DND-41 (cell line): ENCODE results near the gene EFEMP2.

Experiments used
- ATAC-seq: fragments of 200-7000 bp; cut with Tn5 transposase; 3 replicates; pipeline ENCODE4 v1.9.1; 2021; ENCODE audit warnings: low read depth; ENCODE audit not compliant: insufficient read depth
- DNase-seq: peaks from one replicate; pipeline ENCODE4 v3.0.0-alpha.2; 2020
- H2AFZ ChIP-seq: 2 replicates; pipeline ENCODE4 v1.6.0; 2012; ENCODE audit warnings: low read depth, low read length
- H3K27ac ChIP-seq: 2 replicates; pipeline ENCODE4 v1.5.1; 2012; ENCODE audit warnings: low read length, inconsistent platforms
- H3K27me3 ChIP-seq: fragments of 200-600 bp; sonication (generic); 2 replicates; pipeline ENCODE4 v1.6.0; 2012; ENCODE audit warnings: low read length, mild to moderate bottlenecking, inconsistent platforms; ENCODE audit not compliant: insufficient read depth, poor library complexity
- H3K36me3 ChIP-seq: 2 replicates; pipeline ENCODE4 v1.5.1; 2012; ENCODE audit warnings: low read length, inconsistent platforms; ENCODE audit not compliant: insufficient read depth
- H3K4me1 ChIP-seq: 2 replicates; pipeline ENCODE4 v1.5.1; 2012; ENCODE audit warnings: mild to moderate bottlenecking, low read length; ENCODE audit not compliant: insufficient read depth
- H3K4me2 ChIP-seq: 2 replicates; pipeline ENCODE4 v1.6.0; 2012; ENCODE audit warnings: mild to moderate bottlenecking, moderate library complexity, low read length, inconsistent platforms; ENCODE audit not compliant: insufficient read depth
- H3K4me3 ChIP-seq, 2 experiments: fragments of 200-600 bp in 1 of 2; shearing (Covaris generic) in 1 of 2; 2 replicates each; pipeline ENCODE4 v1.5.1; 2012 to 2016; ENCODE audit warnings: inconsistent platforms in 2 of 2, low read length in 2 of 2, mild to moderate bottlenecking in 2 of 2, low read depth in 1 of 2, moderate library complexity in 1 of 2
- H3K79me2 ChIP-seq: 2 replicates; pipeline ENCODE4 v1.6.0; 2012; ENCODE audit warnings: low read length, inconsistent platforms; ENCODE audit not compliant: insufficient read depth
- H3K9ac ChIP-seq: 2 replicates; pipeline ENCODE4 v1.6.0; 2012; ENCODE audit warnings: low read depth, mild to moderate bottlenecking, inconsistent platforms, low read length, moderate library complexity
- H3K9me3 ChIP-seq: 2 replicates; pipeline ENCODE4 v1.5.1; 2012; ENCODE audit warnings: low read length, moderate library complexity, mild to moderate bottlenecking, inconsistent platforms; ENCODE audit not compliant: insufficient read depth, severe bottlenecking
- H4K20me1 ChIP-seq: 2 replicates; pipeline ENCODE4 v1.6.0; 2012; ENCODE audit warnings: low read length; ENCODE audit not compliant: insufficient read depth
- CTCF ChIP-seq: IDR thresholded peaks from 2 replicates; pipeline ENCODE4 v1.5.1; 2012; ENCODE audit warnings: borderline replicate concordance, low read length, moderate library complexity, mild to moderate bottlenecking; ENCODE audit not compliant: poor library complexity, severe bottlenecking; ENCODE audit errors: extremely low read depth
- EZH2 ChIP-seq: IDR thresholded peaks from 3 replicates; pipeline ENCODE4 v1.6.1; 2012; ENCODE audit warnings: borderline replicate concordance, low read depth, mild to moderate bottlenecking, moderate library complexity, low read length, inconsistent platforms; ENCODE audit not compliant: severe bottlenecking

The EFEMP2 gene

GRCh38 chr11:65906602-65907001 lies 34.0 kb upstream of the EFEMP2 start:
- no peak overlapping the region for H3K4me2 ChIP-seq
- no peak overlapping the region for H2AFZ ChIP-seq
- no peak overlapping the region for H3K4me3 ChIP-seq
- no peak for DNase-seq
- H3K9ac ChIP-seq: no peak overlapping the region
- H3K27ac ChIP-seq: no peak overlapping the region
- H3K4me1 ChIP-seq: peaks cover 6% of the 10 kb centered on the region
- TF ChIP-seq EZH2 (no peak), CTCF (no peak)
- no peaks in the 10 kb centered on the region for H3K79me2 ChIP-seq
- H3K9me3 ChIP-seq: no peaks in the 10 kb centered on the region
- H3K36me3 ChIP-seq: no peaks in the 10 kb centered on the region
- ATAC-seq: no peak
- H3K27me3 ChIP-seq: peaks cover 14% of the 10 kb centered on the region
- no peaks in the 10 kb centered on the region for H4K20me1 ChIP-seq

- Histone ChIP-seq H3K4me1 (peaks cover 19% of the 10 kb centered on the region), H3K4me3 (no peak overlapping the region), H3K4me2 (no peak overlapping the region), H2AFZ (no peak overlapping the region), H3K79me2 (no peaks in the 10 kb centered on the region), H3K36me3 (no peaks in the 10 kb centered on the region), H3K27me3 (peaks cover 43% of the 10 kb centered on the region), H3K9ac (no peak overlapping the region), H3K27ac (no peak overlapping the region), H4K20me1 (0 out of 2 replicates have a peak, but pooled peaks cover 5% of the 10 kb centered on the region), H3K9me3 (no peaks in the 10 kb centered on the region)
- DNase-seq (no peak), ATAC-seq (no peak)
- no peak for TF ChIP-seq EZH2
- TF ChIP-seq CTCF: no peak
Measured at GRCh38 chr11:65903715-65904114, 31.1 kb upstream of the EFEMP2 start.

DNA sequence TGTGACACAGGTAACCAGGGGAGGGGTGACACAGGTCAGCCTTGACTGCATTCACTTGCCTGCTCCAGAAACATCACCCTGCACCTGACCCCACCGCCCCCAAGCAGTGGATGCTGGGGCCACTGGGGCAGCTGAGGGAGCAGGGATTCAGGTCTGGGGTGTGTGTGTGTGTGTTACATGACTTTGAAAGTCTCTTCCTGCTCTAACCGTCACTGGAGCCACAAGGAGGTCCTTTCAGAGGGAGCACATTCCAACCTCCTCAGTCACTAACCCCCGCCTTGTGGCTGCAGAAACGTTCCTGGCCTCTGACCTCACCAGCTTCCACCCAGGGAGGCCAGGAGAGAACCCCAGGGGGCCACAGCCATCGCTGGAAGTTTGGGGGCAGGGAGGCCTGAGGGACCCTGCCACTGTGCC lies 30.5 kb upstream of the EFEMP2 start:
- Histone ChIP-seq H3K36me3 (no peaks in the 10 kb centered on the region), H2AFZ (no peak overlapping the region), H4K20me1 (0 out of 2 replicates have a peak, but pooled peaks cover 5% of the 10 kb centered on the region), H3K9ac (no peak overlapping the region), H3K4me2 (no peak overlapping the region), H3K4me3 (no peak overlapping the region), H3K4me1 (peaks cover 23% of the 10 kb centered on the region), H3K27ac (no peak overlapping the region), H3K27me3 (peaks cover 47% of the 10 kb centered on the region), H3K9me3 (no peaks in the 10 kb centered on the region), H3K79me2 (no peaks in the 10 kb centered on the region)
- ATAC-seq (no peak), DNase-seq (no peak)
- TF ChIP-seq EZH2 (no peak), CTCF (no peak)

DNA sequence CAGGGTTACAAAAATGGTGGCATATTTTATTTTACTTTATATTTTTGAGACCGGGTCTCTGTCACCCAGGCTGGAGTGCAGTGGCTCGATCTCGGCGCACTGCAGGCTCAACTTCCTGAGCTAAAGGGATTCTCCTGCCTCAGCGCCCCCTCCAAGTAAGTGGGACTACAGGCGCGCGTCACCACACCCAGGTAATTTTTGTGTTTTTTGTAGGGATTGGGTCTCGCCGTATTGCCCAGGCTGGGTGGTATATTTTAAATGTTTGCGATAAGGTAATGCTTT lies 28.2 kb upstream of the EFEMP2 start:
- peaks cover 46% of the 10 kb centered on the region for H3K27me3 ChIP-seq
- no peaks in the 10 kb centered on the region for H3K9me3 ChIP-seq
- peaks cover 23% of the 10 kb centered on the region for H3K4me1 ChIP-seq
- no peaks in the 10 kb centered on the region for H3K36me3 ChIP-seq
- H4K20me1 ChIP-seq: 0 out of 2 replicates have a peak, but pooled peaks cover 5% of the 10 kb centered on the region
- no peak overlapping the region for H2AFZ ChIP-seq
- DNase-seq: no peak
- no peak for ATAC-seq
- H3K79me2 ChIP-seq: no peaks in the 10 kb centered on the region
- no peak overlapping the region for H3K4me3 ChIP-seq
- no peak overlapping the region for H3K27ac ChIP-seq
- no peak overlapping the region for H3K9ac ChIP-seq
- TF ChIP-seq CTCF: no peak
- no peak for TF ChIP-seq EZH2
- no peak overlapping the region for H3K4me2 ChIP-seq
